IMR-90 (cell line): Measurements from ENCODE around the gene CIC. TPM values are rescaled to one million over a fixed set of nuclear protein-coding genes. Genes with fewer than 3 reads are reported as not detected.

Experiments used
- ATAC-seq: fragments of 200-7000 bp; cut with Tn5 transposase; 2 replicates; pipeline ENCODE4 v1.9.1; 2020; ENCODE audit warnings: low read depth, mild to moderate bottlenecking, moderate library complexity
- BruUV-seq: library from RNA; stranded (reverse); fragments of 400-500 nt; replicated peaks from 2 replicates; lab custom pipeline; 2021; lab: Mats Ljungman, UMichigan
- CTCF ChIA-PET: fragments of 300-600 bp; formaldehyde crosslinking; extraction: SDS; loops from one replicate; lab custom pipeline; 2021; ENCODE audit warnings: antibody characterized with exemption; lab: Yijun Ruan, JAX
- POLR2A ChIA-PET: fragments of 300-600 bp; sonication (Branson Sonifier 250); formaldehyde crosslinking; loops from one replicate; lab custom pipeline; 2022; ENCODE audit warnings: antibody characterized with exemption; ENCODE audit not compliant: unreplicated experiment; lab: Charles Lee
- DNase-seq: peaks from one replicate; pipeline ENCODE4 v3.0.0; 2013
- H2AFZ ChIP-seq: replicated peaks from 2 replicates; pipeline ENCODE3; 2013; ENCODE audit warnings: low read length, mild to moderate bottlenecking; ENCODE audit not compliant: poor library complexity
- H2AK5ac ChIP-seq: 2 replicates; pipeline ENCODE4 v1.6.1; 2013; ENCODE audit warnings: low read depth, low read length, inconsistent platforms
- H2AK9ac ChIP-seq: replicated peaks from 2 replicates; pipeline ENCODE3; 2013; ENCODE audit warnings: mild to moderate bottlenecking, low read depth, low read length, moderate library complexity; ENCODE audit not compliant: poor library complexity
- H2BK120ac ChIP-seq: 2 replicates; pipeline ENCODE4 v1.6.1; 2013; ENCODE audit warnings: low read depth, low read length, inconsistent platforms
- H2BK15ac ChIP-seq: 3 replicates; pipeline ENCODE4 v1.6.1; 2013; ENCODE audit warnings: low read depth, low read length, inconsistent platforms
- H2BK20ac ChIP-seq: 2 replicates; pipeline ENCODE4 v1.6.1; 2013; ENCODE audit warnings: low read depth, mild to moderate bottlenecking, inconsistent platforms, low read length, moderate library complexity
- H2BK5ac ChIP-seq: 2 replicates; pipeline ENCODE4 v1.6.1; 2013; ENCODE audit warnings: mild to moderate bottlenecking, low read depth, low read length, inconsistent platforms; ENCODE audit not compliant: poor library complexity, severe bottlenecking
- H3K14ac ChIP-seq: replicated peaks from 2 replicates; pipeline ENCODE4 v1.6.1; 2013; ENCODE audit warnings: low read depth, low read length, inconsistent platforms
- H3K18ac ChIP-seq: 2 replicates; pipeline ENCODE4 v1.6.1; 2013; ENCODE audit warnings: low read depth, low read length, control low read depth
- H3K23ac ChIP-seq: 2 replicates; pipeline ENCODE4 v1.6.1; 2013; ENCODE audit warnings: low read depth, low read length, inconsistent platforms
- H3K27ac ChIP-seq: 2 replicates; pipeline ENCODE4 v1.5.1; 2013; ENCODE audit warnings: mild to moderate bottlenecking, control low read depth, low read length; ENCODE audit not compliant: insufficient read depth
- H3K27me3 ChIP-seq: 2 replicates; pipeline ENCODE4 v1.6.1; 2013; ENCODE audit warnings: low read length; ENCODE audit not compliant: control insufficient read depth, insufficient read depth
- H3K36me3 ChIP-seq: 2 replicates; pipeline ENCODE4 v1.6.1; 2013; ENCODE audit warnings: low read length, mixed read lengths; ENCODE audit not compliant: control insufficient read depth, insufficient read depth
- H3K4ac ChIP-seq: 2 replicates; pipeline ENCODE4 v1.6.1; 2013; ENCODE audit warnings: low read depth, low read length, inconsistent platforms
- H3K4me1 ChIP-seq: 2 replicates; pipeline ENCODE4 v1.6.1; 2013; ENCODE audit warnings: low read length, mixed read lengths; ENCODE audit not compliant: control insufficient read depth, insufficient read depth
- H3K4me2 ChIP-seq: 2 replicates; pipeline ENCODE4 v1.6.1; 2013; ENCODE audit warnings: low read depth, mild to moderate bottlenecking, control low read depth, low read length, moderate library complexity
- H3K4me3 ChIP-seq: 2 replicates; pipeline ENCODE4 v1.5.1; 2013; ENCODE audit warnings: low read depth, mild to moderate bottlenecking, control low read depth, low read length, moderate library complexity; ENCODE audit not compliant: insufficient read depth
- H3K56ac ChIP-seq: 2 replicates; pipeline ENCODE4 v1.6.1; 2013; ENCODE audit warnings: low read length, inconsistent platforms; ENCODE audit not compliant: insufficient read depth; ENCODE audit errors: extremely low read depth
- H3K79me1 ChIP-seq, 2 experiments: 2 replicates each; pipeline ENCODE4 v1.6.1; 2013; ENCODE audit warnings: low read length in 2 of 2, inconsistent platforms in 1 of 2, low read depth in 1 of 2
- H3K9ac ChIP-seq: 2 replicates; pipeline ENCODE4 v1.6.1; 2013; ENCODE audit warnings: low read depth, low read length, control low read depth
- H3K9me1 ChIP-seq: 2 replicates; pipeline ENCODE4 v1.6.1; 2013; ENCODE audit warnings: low read length, inconsistent platforms; ENCODE audit not compliant: insufficient read depth
- H3K9me3 ChIP-seq: 2 replicates; pipeline ENCODE4 v1.6.1; 2013; ENCODE audit warnings: low read length; ENCODE audit not compliant: control insufficient read depth, insufficient read depth
- H4K20me1 ChIP-seq: 2 replicates; pipeline ENCODE4 v1.6.1; 2013; ENCODE audit warnings: low read length, inconsistent platforms; ENCODE audit not compliant: insufficient read depth
- H4K5ac ChIP-seq: 2 replicates; pipeline ENCODE4 v1.6.1; 2013; ENCODE audit warnings: mild to moderate bottlenecking, low read depth, low read length, control low read depth
- H4K8ac ChIP-seq, 2 experiments: 2 replicates each; pipeline ENCODE4 v1.6.1; 2013; ENCODE audit warnings: low read depth in 2 of 2, low read length in 2 of 2, control low read depth in 1 of 2, inconsistent platforms in 1 of 2
- H4K91ac ChIP-seq: 2 replicates; pipeline ENCODE4 v1.6.1; 2013; ENCODE audit warnings: low read depth, low read length, inconsistent platforms; ENCODE audit not compliant: insufficient read depth
- CEBPB ChIP-seq: IDR thresholded peaks from 2 replicates; pipeline ENCODE4 v1.6.1; 2012; ENCODE audit warnings: low read depth, low read length, improper control_type of control experiment
- CHD1 ChIP-seq: IDR thresholded peaks from 2 replicates; pipeline ENCODE4 v1.6.1; 2012; ENCODE audit warnings: low read depth, low read length, improper control_type of control experiment
- FOS ChIP-seq: fragments of 150-350 bp; IDR thresholded peaks from 2 replicates; pipeline ENCODE4 v1.6.1; 2016; ENCODE audit warnings: low read depth, low read length
- MAFK ChIP-seq: IDR thresholded peaks from 2 replicates; pipeline ENCODE4 v1.6.1; 2012; ENCODE audit warnings: low read depth, low read length, improper control_type of control experiment
- MAZ ChIP-seq: IDR thresholded peaks from 2 replicates; pipeline ENCODE4 v1.6.1; 2012; ENCODE audit warnings: low read depth, mild to moderate bottlenecking, low read length, improper control_type of control experiment, moderate library complexity, borderline replicate concordance
- MXI1 ChIP-seq: IDR thresholded peaks from 2 replicates; pipeline ENCODE4 v1.6.1; 2012; ENCODE audit warnings: low read depth, mild to moderate bottlenecking, low read length, moderate library complexity, borderline replicate concordance
- NFE2L2 ChIP-seq: fragments of 150-350 bp; IDR thresholded peaks from 2 replicates; pipeline ENCODE4 v1.6.1; 2016; ENCODE audit warnings: low read depth, mild to moderate bottlenecking, low read length
- POLR2A ChIP-seq: IDR thresholded peaks from 2 replicates; pipeline ENCODE4 v1.6.1; 2012; ENCODE audit warnings: mild to moderate bottlenecking, low read depth, low read length
- RAD21 ChIP-seq: IDR thresholded peaks from 2 replicates; pipeline ENCODE4 v1.6.1; 2012; ENCODE audit warnings: low read length, improper control_type of control experiment
- RCOR1 ChIP-seq: IDR thresholded peaks from 2 replicates; pipeline ENCODE4 v1.6.1; 2012; ENCODE audit warnings: mild to moderate bottlenecking, low read length, improper control_type of control experiment; ENCODE audit not compliant: insufficient replicate concordance
- RFX5 ChIP-seq: IDR thresholded peaks from 2 replicates; pipeline ENCODE4 v1.8.0; 2012; ENCODE audit warnings: low read depth, mild to moderate bottlenecking, low read length, moderate library complexity
- SMC3 ChIP-seq: fragments of 150-350 bp; IDR thresholded peaks from 2 replicates; pipeline ENCODE4 v1.6.1; 2016; ENCODE audit warnings: low read depth, mild to moderate bottlenecking, antibody characterized with exemption, low read length, moderate library complexity
- WGBS, 2 experiments: methylation state at CpG; one replicate each; pipeline versions ENCODE4 v1.1.5 to v1.1.7; 2013; ENCODE audit warnings: missing lambda C conversion rate in 2 of 2; ENCODE audit not compliant: insufficient read length in 1 of 2; ENCODE audit errors: extremely low coverage in 2 of 2; 5-methylcytosine and 5-hydroxymethylcytosine counted together
- dilution Hi-C: fragments of 300-500 bp; cut with HindIII; formaldehyde crosslinking; loops from one replicate; pipeline ENCODE4 v1.14.3; 2018; ENCODE audit warnings: low sequenced_read_pairs; ENCODE audit not compliant: unreplicated experiment
- in situ Hi-C: fragments of 300-500 bp; cut with MboI; formaldehyde crosslinking; loops from 3 replicates; pipeline ENCODE4 v1.14.3; 2019; ENCODE audit warnings: low sequenced_read_pairs, inconsistent platforms, mixed read lengths
- intact Hi-C: fragments of 100-400 bp; cut with micrococcal nuclease; formaldehyde crosslinking; loops from 2 replicates; pipeline ENCODE4 v1.10.0; 2022
- polyA plus RNA-seq, 3 experiments: library from polyadenylated mRNA; depleted of rRNA; stranded (reverse); fragments of >200 nt; gene quantifications; 2 replicates each; pipeline ENCODE4 v1.2.3, GENCODE V29; 2012; ENCODE audit warnings: low replicate concordance in 1 of 3
- total RNA-seq: library from RNA; depleted of rRNA; stranded (reverse); fragments of >200 nt; gene quantifications from 2 replicates; pipeline ENCODE4 v1.2.3, GENCODE V29; 2012
- TF ChIP-seq, protein P1 (sequence below): fragments of 150-350 bp; IDR thresholded peaks from 2 replicates; pipeline ENCODE4 v1.6.1; 2016; ENCODE audit warnings: low read depth, mild to moderate bottlenecking, low read length, moderate library complexity, borderline replicate concordance
- TF ChIP-seq, protein P2 (sequence below): conservative IDR thresholded peaks from 2 replicates; pipeline ENCODE4 v1.5.1; 2012; ENCODE audit warnings: mild to moderate bottlenecking, low read depth, low read length, improper control_type of control experiment

The CIC gene
- total and polyA plus RNA-seq, 2 of the 4 experiments (the other 2 are of a cell fraction) = 1.8 to 23.2 TPM

DNA sequence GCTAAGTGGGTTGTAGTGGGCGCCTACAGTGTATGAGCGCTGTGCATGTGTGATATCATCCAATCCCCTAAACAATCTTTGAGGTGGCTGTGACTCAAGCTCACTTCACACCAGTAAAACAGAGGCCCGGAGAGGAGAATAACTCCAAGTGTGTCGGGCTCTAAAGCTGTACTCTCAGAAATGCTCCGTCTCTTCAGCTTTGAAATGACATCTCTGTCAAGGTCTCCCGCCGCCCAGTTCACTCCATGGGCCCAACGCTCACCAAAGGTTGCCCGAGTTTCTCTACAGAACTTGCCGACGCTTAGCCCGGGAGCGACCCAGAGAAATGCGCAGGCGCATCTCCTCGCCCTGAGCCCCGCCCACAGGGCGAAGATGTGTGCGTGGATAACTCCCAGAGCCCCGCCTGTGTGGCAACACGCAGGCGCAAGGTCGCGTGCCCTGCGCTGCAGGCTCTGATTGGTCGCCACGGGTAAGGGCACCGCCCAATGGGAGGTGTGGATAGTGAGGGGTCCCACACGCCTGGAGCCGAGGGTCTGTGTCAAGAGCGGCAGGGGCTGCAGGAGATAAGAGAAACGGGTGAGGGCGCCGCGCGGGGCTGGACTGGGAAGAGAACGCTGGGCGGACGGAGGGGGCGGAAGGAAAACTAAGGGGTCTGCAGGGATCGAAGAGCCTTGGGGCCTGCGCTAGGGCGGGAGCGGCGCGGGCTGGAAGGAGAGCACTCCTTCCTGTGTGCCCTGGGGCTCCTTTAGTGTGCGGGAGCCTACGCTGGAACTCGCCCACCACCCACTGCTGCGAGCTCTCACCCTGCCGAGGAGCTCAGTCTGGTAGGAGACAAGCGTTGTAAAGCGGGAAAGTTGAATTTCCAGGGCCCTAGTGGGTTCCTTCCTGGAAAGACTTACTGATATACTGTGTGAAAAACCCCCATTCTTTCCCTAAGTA is 49.0 kb upstream of the CIC start, which contains the start of gene ZNF526:
ZNF526 (plus strand) TSS at position 501 of the 939 bp plus-strand sequence. CDS start 4,092 bp downstream, outside the sequence.
- POLR2A ChIA-PET = no interaction called here
- peak within 1 kb of the TSS; percentile 22; the same call in 1 of the 2 replicates for H3K18ac ChIP-seq
- TF ChIP-seq MAFK (no peak), CHD1 (peak; percentile 13; the same call in 1 of the 2 replicates), POLR2A (peak; percentile 88), FOS (peak; percentile 70; the same call in 1 of the 2 replicates), MAZ (peak; percentile 61; the same call in 1 of the 2 replicates), RCOR1 (no peak), RFX5 (0 out of 2 replicates have a peak, but pooled peaks have one; percentile 56), CEBPB (peak; percentile 72), SMC3 (0 out of 2 replicates have a peak, but pooled peaks have one; percentile 16), NFE2L2 (no peak), RAD21 (peak; percentile 11), MXI1 (peak; percentile 73)
- TF ChIP-seq, protein P1, sequence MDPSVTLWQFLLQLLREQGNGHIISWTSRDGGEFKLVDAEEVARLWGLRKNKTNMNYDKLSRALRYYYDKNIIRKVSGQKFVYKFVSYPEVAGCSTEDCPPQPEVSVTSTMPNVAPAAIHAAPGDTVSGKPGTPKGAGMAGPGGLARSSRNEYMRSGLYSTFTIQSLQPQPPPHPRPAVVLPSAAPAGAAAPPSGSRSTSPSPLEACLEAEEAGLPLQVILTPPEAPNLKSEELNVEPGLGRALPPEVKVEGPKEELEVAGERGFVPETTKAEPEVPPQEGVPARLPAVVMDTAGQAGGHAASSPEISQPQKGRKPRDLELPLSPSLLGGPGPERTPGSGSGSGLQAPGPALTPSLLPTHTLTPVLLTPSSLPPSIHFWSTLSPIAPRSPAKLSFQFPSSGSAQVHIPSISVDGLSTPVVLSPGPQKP = no peak
- TF ChIP-seq, protein P2, sequence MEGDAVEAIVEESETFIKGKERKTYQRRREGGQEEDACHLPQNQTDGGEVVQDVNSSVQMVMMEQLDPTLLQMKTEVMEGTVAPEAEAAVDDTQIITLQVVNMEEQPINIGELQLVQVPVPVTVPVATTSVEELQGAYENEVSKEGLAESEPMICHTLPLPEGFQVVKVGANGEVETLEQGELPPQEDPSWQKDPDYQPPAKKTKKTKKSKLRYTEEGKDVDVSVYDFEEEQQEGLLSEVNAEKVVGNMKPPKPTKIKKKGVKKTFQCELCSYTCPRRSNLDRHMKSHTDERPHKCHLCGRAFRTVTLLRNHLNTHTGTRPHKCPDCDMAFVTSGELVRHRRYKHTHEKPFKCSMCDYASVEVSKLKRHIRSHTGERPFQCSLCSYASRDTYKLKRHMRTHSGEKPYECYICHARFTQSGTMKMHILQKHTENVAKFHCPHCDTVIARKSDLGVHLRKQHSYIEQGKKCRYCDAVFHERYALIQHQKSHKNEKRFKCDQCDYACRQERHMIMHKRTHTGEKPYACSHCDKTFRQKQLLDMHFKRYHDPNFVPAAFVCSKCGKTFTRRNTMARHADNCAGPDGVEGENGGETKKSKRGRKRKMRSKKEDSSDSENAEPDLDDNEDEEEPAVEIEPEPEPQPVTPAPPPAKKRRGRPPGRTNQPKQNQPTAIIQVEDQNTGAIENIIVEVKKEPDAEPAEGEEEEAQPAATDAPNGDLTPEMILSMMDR = peak; percentile 10; the same call in 1 of the 2 replicates

More for the DNA sequence above, 49.0 kb upstream of the CIC start, which contains the start of gene ZNF526:
- Histone ChIP-seq H3K4ac (peak within 1 kb of the TSS; percentile 85), H2BK20ac (peak within 1 kb of the TSS; percentile 9; the same call in 1 of the 2 replicates), H3K27ac (peak within 1 kb of the TSS; percentile 82), H3K4me1 (peaks cover 11% of the 10 kb centered on the region), H3K36me3 (peaks cover 12% of the 10 kb centered on the region), H3K4me3 (peak within 1 kb of the TSS; percentile 70), H4K91ac (peak within 1 kb of the TSS; percentile 83), H4K5ac (peak within 1 kb of the TSS; percentile 68), H3K4me2 (peak within 1 kb of the TSS; percentile 83), H3K9me1 (peaks cover 7% of the 10 kb centered on the region), H3K23ac (peak within 1 kb of the TSS; percentile 86), H2BK120ac (peak within 1 kb of the TSS; percentile 66; the same call in 1 of the 2 replicates), H3K27me3 (no peaks in the 10 kb centered on the region), H4K20me1 (peaks cover 20% of the 10 kb centered on the region), H2AK9ac (peak within 1 kb of the TSS; percentile 94), H4K8ac (peak within 1 kb of the TSS; percentile 80 to 92), H3K56ac (peak within 1 kb of the TSS; percentile 84), H3K79me1 (peaks cover 25 to 80% of the 10 kb centered on the region in 2 experiments), H2BK5ac (peak within 1 kb of the TSS; percentile 83), H2AFZ (peak within 1 kb of the TSS; percentile 88), H3K14ac (peak within 1 kb of the TSS; percentile 88), H2BK15ac (peak within 1 kb of the TSS; percentile 21; the same call in 1 of the 3 replicates), H3K9me3 (no peaks in the 10 kb centered on the region), H2AK5ac (peak within 1 kb of the TSS; percentile 90), H3K9ac (peak within 1 kb of the TSS; percentile 92)
- dilution Hi-C loops (no loop called here), in situ Hi-C loops (no loop called here), intact Hi-C loops (loop anchor here (2.0 kb wide), 1 partner anchor 23 kb away; the partner anchor contains the start of gene GSK3A)
- ATAC-seq (peak; percentile 86), DNase-seq (peak; percentile 97)
- CTCF ChIA-PET = interaction anchor here (0.6 kb wide), 1 partner anchor 15 kb away, joined by 3 read pairs; no protein-coding TSS in a partner anchor
- WGBS, 2 experiments = 0% methylated on average over 16 of the region's 53 CpGs; no CpG with 5 or more reads in 1 of the 2 experiments
- BruUV-seq = no TSS peak
